Kidney (tissue), 14 donors: ENCODE measurements around the gene STK24. TPM values are rescaled to one million over a fixed set of nuclear protein-coding genes. Genes with fewer than 3 reads are reported as not detected.
A peak's percentile ranks its signal among the peaks of the same experiment; 100 is the strongest.

Source experiments
- DNase-seq, 5 donors: peaks; one replicate each; pipeline ENCODE4 v3.0.0-alpha.2; 2013 to 2020
- FAIRE-seq: peaks from 2 replicates; lab custom pipeline; 2012; peaks lifted over from hg19 to GRCh38; lab: Jason Lieb, UNC
- H3K27ac ChIP-seq, 2 donors: one replicate each; pipeline ENCODE4 v1.7.0; 2013; ENCODE audit warnings: low read depth in 2 of 2, low read length in 2 of 2, inconsistent platforms in 1 of 2
- H3K27me3 ChIP-seq: one replicate; pipeline ENCODE4 v1.7.1; 2013; ENCODE audit warnings: low read length, inconsistent platforms; ENCODE audit not compliant: control insufficient read depth, insufficient read depth
- H3K36me3 ChIP-seq, 3 donors: one replicate each; pipeline versions ENCODE4 v1.7.0 to v1.7.1; 2013; ENCODE audit warnings: low read length in 3 of 3, control low read depth in 1 of 3, inconsistent platforms in 1 of 3; ENCODE audit not compliant: insufficient read depth in 3 of 3, control insufficient read depth in 2 of 3
- H3K4me1 ChIP-seq, 3 donors: one replicate each; pipeline versions ENCODE4 v1.7.0 to v1.7.1; 2013; ENCODE audit warnings: low read length in 3 of 3, inconsistent platforms in 1 of 3, low read depth in 1 of 3; ENCODE audit not compliant: control insufficient read depth in 2 of 3, insufficient read depth in 2 of 3
- H3K4me3 ChIP-seq, 3 donors: one replicate each; pipeline versions ENCODE4 v1.7.0 to v1.8.1; 2013; ENCODE audit warnings: low read length in 3 of 3, control low read depth in 1 of 3, inconsistent platforms in 1 of 3
- H3K9ac ChIP-seq, 3 donors: one replicate each; pipeline versions ENCODE4 v1.7.0 to v1.7.1; 2013; ENCODE audit warnings: low read length in 3 of 3, control low read depth in 1 of 3, inconsistent platforms in 1 of 3
- H3K9me3 ChIP-seq, 3 donors: one replicate each; pipeline versions ENCODE4 v1.7.0 to v1.7.1; 2013; ENCODE audit warnings: low read length in 3 of 3, control low read depth in 1 of 3, inconsistent platforms in 1 of 3; ENCODE audit not compliant: control insufficient read depth in 2 of 3, insufficient read depth in 1 of 3
- CTCF ChIP-seq: IDR thresholded peaks from 3 replicates; pipeline ENCODE4 v1.5.1; 2012; ENCODE audit warnings: mild to moderate bottlenecking, moderate library complexity, borderline replicate concordance; ENCODE audit not compliant: insufficient read depth; ENCODE audit errors: extremely low read depth
- intact Hi-C: fragments of 100-400 bp; cut with DNase I; formaldehyde crosslinking; loops from one replicate; pipeline ENCODE4 v1.11.1; 2022
- polyA plus RNA-seq: library from polyadenylated mRNA; stranded (reverse); fragments of 350-450 nt; fragmentation: Illumina TruSeq; extraction: RNeasy Lipid Tissue Mini Kit (QIAGEN cat#74804); gene quantifications from one replicate; pipeline ENCODE4 v1.2.3, GENCODE V29; 2014; ENCODE audit warnings: low read depth, low replicate concordance; ENCODE audit not compliant: insufficient read depth
- total RNA-seq: library from RNA; stranded (reverse); fragmentation: NEBNext Ultra II Directional; extraction: Animal tissue kit (Norgen Biotek cat#: 25700); gene quantifications from one replicate; pipeline ENCODE4 v1.2.1, GENCODE V29; 2021
- donor health status: control.
- donor health status: control.
- donor health status: control.
- donor health status: control.
- donor health status: control.
- donor health status: DM: yes; HTN: yes; CAD: no.
- donor health status: Normal renal cell carcinoma (clear cell type).

Gene STK24
- total and polyA plus RNA-seq, 2 donors from 2014 or later: 56.7 to 122 TPM

- intact Hi-C loops: no loop called here
Observed at GRCh38 chr13:98488736-98489135, 88.2 kb downstream of the STK24 start.

GRCh38 chr13:98487522-98487921 lies 89.4 kb downstream of the STK24 start:
- DNase-seq (no peak), FAIRE-seq (no peak)
- Histone ChIP-seq H3K27ac (no peak overlapping the region), H3K27me3 (no peaks in the 10 kb centered on the region), H3K9ac (no peak overlapping the region), H3K4me3 (no peak overlapping the region), H3K4me1 (peaks cover 14 to 49% (median 47%) of the 10 kb centered on the region in 3 donors), H3K36me3 (peaks cover 0 to 4% (median 0%) of the 10 kb centered on the region in 3 donors), H3K9me3 (no peaks in the 10 kb centered on the region)
- TF ChIP-seq CTCF: no peak
- intact Hi-C loops: no loop called here

More at GRCh38 chr13:98488736-98489135, 88.2 kb downstream of the STK24 start:
- peaks cover 0 to 4% (median 0%) of the 10 kb centered on the region in 3 donors for H3K36me3 ChIP-seq
- DNase-seq (no peak), FAIRE-seq (no peak)
- H3K9ac ChIP-seq: no peak overlapping the region
- H3K4me1 ChIP-seq: peaks cover 13 to 48% (median 40%) of the 10 kb centered on the region in 3 donors
- H3K27me3 ChIP-seq: no peaks in the 10 kb centered on the region
- no peak for TF ChIP-seq CTCF
- peak overlapping the region; percentile 3 to 51 for H3K27ac ChIP-seq
- H3K4me3 ChIP-seq: no peak overlapping the region
- no peaks in the 10 kb centered on the region for H3K9me3 ChIP-seq

GRCh38 chr13:98487016-98487415 lies 89.9 kb downstream of the STK24 start:
- FAIRE-seq (no peak), DNase-seq (no peak)
- peaks cover 0 to 4% (median 0%) of the 10 kb centered on the region in 3 donors for H3K36me3 ChIP-seq
- H3K27me3 ChIP-seq: no peaks in the 10 kb centered on the region
- no peak for TF ChIP-seq CTCF
- H3K9ac ChIP-seq: no peak overlapping the region
- no peak overlapping the region for H3K4me3 ChIP-seq
- H3K27ac ChIP-seq: no peak overlapping the region
- peaks cover 14 to 51% (median 49%) of the 10 kb centered on the region in 3 donors for H3K4me1 ChIP-seq
- intact Hi-C loops: no loop called here
- H3K9me3 ChIP-seq: no peaks in the 10 kb centered on the region

- H3K4me3 ChIP-seq: no peak overlapping the region
- no peaks in the 10 kb centered on the region for H3K27me3 ChIP-seq
- DNase-seq (no peak), FAIRE-seq (no peak)
- no peak for TF ChIP-seq CTCF
- H3K27ac ChIP-seq: no peak overlapping the region
- H3K9me3 ChIP-seq: no peaks in the 10 kb centered on the region
- peaks cover 14 to 51% (median 49%) of the 10 kb centered on the region in 3 donors for H3K4me1 ChIP-seq
- H3K36me3 ChIP-seq: peaks cover 0 to 5% (median 0%) of the 10 kb centered on the region in 3 donors
- intact Hi-C loops: no loop called here
- H3K9ac ChIP-seq: no peak overlapping the region
Observed at GRCh38 chr13:98486412-98486811, 90.5 kb downstream of the STK24 start.
